HG02588 (cell line): ENCODE results near the gene RNF146.
"Not testable (repeated sequence)": the region's sequence is repeated elsewhere in the genome, so short reads cannot be mapped to it uniquely, and the experiment has no call there.

Experiments
- ATAC-seq: cut with Tn5 transposase; IDR thresholded peaks from one replicate; pipeline ENCODE4 v1.9.1; 2021; ENCODE audit warnings: mild to moderate bottlenecking, moderate library complexity; ENCODE audit not compliant: unreplicated experiment

RNF146 gene

DNA sequence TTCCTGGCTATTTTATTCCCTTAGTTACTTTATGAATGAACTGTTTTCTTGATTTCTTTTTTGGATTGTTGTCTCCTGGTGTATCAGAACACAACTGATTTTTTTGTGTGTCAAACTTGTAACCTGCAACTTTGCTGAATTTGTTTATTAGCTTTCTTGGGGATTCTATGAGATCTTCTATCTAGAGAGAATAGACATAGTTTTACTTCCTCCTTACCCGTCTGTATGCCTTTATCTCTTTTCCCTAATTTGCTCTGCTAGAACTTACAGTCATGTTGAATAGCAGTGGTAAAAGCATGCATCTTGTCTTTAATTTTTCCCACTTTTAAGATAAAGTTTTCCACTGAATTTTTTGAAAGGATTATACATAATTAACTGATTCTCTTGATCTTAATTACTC is 13.2 kb downstream of the RNF146 start:
- ATAC-seq, result no peak

DNA sequence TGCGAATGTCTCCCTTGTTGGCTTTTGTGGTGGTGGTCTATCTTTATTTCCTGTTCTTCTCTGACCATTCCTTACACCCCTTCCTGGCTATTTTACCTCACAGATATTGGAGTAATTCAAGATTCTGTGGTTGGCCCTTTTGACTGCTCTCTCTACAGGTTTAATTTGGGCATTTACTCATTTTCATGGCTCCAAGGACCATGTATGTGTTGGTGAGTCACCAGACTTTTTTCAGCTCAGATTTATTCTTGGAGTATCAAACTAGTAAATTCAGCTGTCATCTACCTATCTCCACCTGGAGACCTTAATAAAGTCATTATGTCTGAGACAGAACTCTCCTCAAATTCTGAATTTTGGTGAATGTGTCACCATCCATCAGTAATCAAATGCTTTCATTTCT is 15.5 kb downstream of the RNF146 start:
- ATAC-seq, result no peak

DNA sequence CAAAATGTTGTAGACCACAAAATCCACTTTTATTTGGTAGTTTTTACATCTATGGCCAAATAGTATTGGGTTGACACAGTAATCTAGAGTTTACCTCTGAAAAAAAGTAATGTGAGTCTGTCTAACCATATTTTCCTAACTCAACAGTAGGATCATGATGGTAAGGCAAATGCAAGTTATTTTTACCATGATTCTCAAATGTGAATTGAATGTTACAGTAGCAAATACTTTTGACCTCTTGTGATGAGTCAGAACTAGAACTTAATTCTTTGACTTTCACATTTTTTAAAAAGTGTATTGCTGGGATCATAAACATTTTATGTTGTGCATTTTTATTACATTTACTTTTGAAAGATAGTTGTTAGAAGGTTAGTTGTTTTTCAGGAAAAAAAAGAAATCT is 22.0 kb downstream of the RNF146 start:
- ATAC-seq, result no peak

DNA sequence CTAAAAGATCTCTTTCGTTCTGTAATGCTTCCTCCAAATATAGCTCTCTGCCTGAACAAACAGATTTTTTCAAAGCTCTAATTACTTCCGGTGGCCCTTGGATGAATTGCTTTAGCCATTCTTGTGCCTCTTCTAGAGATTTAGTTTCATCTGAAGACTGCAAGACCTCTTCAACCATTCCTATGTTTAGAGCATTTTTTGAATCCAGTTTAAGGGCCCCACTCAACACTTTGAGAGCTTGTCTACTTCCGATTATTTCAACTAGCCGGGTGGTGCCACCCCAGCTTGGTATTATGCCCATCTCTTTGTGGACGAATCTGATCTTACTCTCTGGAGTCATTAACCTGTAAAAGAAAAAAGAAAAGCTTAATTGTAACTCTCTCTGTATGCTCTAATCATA is 23.3 kb downstream of the RNF146 start:
- no peak for ATAC-seq

DNA sequence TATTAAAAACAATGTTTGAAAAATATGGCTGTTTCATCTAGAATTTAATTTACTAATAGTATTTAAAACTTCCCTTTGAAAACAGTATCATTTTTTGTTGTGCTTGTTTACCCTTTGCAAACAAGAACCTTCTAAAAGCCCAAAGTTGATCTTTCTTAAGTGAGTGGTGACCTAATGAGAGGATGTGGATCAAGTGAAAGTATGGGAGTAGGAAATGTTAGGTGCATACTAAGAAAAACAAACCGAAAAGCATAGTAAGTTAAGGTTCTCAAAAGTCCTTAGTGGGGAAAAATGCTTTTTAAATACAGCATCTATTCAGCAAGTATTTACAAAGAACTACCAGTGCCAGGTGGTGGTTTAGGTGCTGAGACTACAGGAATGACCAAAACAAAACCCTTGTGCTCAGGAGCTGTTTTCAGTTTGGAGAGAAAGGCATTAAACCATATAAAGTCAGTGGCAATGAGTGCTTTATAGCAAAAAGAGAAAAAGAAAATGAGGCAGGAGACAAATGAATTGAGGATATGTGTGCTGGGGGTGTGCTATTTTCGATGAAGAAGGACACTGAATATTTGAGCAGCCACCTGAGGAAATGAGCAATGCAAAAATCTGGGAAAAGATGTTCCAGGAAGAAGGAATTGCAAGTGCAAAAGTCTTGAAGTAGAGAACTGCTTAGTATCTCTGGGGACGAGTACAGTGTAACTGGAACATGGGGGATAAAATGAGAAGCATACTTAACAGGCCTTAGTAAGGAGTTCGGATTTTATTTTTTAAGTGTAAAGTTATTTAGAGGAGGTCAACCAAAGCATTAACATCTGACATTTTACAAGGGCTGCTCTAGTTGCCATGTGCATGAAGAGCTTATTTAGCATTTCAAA is 24.0 kb downstream of the RNF146 start:
- peak; percentile 9 for ATAC-seq

DNA sequence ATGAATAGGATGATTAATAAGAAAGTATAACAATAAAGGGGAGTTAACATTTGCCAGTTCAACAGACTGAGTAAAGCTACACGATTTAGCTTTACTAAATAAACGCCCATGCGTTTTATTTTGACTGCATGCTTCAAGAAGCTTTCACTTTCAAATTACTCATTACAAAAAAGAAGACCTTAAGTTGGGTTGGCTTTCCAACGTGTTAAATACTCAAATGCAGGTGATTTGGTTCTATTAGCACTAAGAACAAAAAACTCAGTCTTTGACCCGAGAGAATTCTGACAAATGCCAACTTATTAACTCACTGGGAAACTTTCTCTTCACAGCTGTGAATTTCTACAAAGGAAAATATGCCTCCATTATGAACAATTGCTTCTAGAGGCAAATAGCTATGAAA is 24.8 kb downstream of the RNF146 start:
- peak; percentile 69 for ATAC-seq

DNA sequence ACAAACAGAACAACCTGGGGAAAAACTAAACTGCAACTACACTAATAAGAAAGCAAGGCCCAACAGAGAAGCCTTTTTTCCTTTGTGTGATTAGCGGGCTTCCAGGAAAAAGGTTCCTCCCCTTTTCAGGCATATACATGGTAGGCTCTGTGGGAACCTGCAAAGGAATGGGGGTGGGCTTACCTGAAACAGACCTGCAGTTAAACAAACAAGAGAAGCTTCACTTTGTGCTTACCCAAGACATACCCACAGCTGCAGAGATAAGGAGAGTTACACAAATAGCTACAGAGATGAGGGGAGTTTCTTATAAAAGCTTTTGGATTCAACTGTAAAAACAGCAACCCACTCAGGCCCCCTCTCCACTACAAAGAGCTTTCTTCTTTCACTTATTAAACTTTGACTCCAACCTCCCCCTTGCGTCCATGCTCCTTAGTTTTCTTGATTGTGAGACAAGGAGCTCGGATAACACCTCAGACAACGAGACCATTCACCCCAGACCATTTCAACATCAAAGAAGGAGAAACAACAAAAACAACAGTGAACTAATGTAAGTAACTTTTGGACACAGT is 30.9 kb downstream of the RNF146 start:
- ATAC-seq, result no peak

DNA sequence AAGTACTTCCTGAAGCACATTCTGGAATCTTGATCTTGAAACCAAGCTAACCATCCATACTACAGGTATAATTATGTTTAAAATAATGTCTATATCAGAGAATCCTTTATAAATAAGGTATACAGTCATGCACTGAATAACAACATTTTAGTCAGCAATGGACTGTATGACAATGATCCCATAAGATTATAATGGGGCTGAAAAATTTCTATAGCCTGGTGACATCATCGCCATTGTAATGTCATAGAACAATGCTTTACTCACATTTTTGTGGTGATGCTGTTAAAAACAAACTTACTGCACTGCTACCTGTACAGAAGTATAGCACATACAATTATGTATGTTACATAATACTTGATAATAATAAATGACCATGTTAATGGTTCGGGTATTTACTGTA is 31.8 kb downstream of the RNF146 start:
- no peak for ATAC-seq

DNA sequence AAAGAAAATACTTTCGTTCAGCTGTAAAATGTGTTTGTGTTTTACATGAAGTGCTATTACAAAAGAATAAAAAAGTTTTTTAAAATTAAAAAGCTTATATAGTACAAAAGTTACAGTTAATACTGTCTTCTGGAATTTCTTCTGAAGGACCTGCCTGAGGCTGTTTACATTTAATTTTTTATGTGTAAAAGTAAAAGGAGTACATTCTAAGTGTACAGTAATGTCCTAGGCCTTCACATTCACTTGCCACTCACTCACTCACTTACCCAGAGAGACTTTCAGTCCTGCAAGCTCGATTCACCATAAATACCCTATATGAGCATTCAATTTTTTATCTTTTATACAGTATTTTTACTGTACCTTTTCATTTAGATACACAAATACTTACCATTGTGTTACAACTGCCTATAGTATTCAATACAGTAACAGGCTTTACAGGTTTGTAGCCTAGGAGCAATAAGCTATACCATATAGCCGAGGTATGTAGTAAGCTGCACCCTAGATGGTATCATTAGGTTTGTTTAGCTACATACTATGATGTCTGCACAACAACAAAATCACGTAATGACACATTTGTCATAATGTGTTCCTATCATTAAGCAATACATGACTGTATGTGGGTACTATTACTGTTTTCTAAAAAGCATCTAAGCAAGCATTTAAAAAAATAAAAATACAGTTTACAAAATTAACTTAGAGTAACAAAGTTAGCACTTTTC is 33.0 kb downstream of the RNF146 start:
- no peak for ATAC-seq

DNA sequence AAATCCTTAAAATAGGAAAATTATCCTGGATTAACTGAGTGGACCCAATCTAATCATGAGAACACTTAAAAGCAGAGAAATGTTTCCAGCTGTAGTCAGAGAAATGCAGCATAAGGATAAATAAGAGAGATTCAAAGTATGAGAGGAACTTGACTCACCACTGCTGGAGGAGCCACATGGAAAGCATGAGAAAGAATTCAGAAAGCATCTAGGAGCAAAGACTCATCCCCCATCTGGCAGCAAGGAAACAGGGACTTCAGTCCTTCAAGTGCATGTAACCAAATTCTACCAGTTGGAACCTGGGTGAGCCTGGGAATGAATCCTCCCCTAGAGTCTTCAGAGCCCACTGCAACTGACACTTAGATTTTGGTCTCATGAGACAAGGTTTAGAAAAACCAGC is 33.7 kb downstream of the RNF146 start:
- ATAC-seq, result no peak

DNA sequence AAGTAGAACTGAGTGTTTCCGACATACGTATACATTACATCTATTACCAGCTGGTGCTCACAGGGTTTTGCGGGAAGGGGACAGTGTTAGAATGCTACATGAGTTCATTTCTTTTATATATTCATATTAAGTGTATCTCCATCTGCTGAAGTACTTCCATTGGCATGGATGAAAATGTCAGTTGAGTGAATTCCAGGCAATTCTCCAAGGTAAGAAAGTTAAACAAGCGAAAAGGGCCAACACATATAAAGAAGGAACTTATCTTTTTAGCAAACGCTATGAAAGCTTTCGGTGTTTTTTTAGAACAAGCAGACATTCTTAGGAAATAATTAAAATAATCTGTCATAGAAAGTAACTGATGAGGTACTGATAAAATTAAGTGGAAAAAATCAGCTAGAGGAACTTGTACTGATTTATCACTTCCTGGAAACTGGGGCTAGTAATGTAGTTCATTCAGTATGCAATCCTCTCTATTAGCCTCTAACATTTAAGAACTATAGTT is 34.6 kb downstream of the RNF146 start:
- ATAC-seq, result no peak

DNA sequence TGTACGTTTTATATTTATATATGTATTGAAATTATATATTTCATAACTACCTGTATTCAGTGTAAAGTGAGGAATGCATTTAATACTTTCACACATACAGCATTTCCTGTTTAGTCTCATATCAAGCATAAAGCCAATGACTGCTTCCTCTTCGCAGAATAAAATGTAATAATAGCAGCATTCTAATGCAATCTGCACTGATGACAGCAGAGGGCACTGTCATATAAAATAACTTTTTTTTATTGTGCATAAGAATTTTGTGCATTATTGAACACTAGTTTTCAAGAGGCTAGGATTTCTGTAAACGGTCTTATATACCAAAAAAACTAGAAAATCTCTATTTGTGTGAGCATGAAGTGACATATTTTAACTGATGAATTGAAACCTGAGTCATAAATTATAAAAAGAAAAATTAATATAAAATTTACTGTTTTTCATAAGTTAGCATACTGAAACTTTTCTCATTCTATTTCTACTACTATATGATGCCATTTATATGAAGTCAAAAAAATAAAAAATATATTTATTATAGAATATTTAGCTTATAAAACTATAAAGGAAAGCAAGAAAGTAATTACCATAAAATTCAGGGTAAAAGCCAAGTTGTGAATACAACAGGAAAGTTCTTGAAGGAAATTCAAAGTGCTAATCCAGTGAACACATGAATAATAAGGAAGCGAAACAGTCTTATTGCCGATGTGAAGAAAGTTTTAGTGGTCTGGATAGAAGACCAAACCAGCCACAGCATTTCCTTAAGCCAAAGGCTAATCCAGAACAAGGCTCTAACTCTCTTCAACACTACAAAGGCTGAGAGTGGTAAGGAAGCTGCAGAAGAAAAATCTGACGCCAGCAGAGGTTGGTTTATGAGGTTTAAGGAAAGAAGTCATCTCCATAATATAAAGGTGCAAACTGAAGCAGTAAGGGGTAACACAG is 36.3 kb downstream of the RNF146 start:
- ATAC-seq, result no peak

DNA sequence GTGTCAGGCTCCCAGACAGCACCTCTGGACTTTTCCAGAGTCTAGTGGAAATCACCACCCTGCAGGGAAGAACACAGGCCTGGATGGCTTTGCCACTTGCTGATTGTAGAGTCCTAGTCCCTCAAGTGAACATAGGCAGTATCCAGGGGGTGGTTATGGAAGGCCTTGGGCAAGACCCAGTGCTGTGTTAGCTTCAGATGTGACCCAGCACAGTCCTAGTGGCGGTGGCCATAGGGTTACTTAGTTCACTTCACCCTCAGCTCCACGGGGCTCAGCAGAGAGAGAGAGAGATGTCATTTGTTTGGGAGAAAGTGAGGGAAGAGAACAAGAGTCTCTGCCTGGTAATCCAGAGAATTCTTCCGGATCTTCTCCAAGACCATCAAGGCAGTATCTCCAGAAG is 37.3 kb downstream of the RNF146 start:
- ATAC-seq, result no peak

DNA sequence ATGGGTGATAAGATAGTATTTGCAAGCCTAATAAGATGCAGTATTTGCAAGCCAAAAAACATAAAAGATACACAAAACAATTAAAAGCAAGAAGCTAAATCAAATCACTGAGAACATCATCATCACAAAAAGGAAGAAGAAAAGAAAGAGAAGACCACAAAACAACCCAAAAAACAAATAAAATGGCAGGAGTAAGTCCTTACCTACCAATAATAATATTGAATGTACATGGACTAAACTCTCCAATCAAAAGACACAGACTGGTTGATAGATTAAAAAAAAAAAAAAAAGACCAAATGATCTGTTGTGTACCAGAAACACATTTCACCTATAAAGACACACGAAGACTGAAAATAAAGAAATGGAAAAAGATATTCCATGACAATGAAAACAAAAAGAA is 39.1 kb downstream of the RNF146 start:
- no peak for ATAC-seq

DNA sequence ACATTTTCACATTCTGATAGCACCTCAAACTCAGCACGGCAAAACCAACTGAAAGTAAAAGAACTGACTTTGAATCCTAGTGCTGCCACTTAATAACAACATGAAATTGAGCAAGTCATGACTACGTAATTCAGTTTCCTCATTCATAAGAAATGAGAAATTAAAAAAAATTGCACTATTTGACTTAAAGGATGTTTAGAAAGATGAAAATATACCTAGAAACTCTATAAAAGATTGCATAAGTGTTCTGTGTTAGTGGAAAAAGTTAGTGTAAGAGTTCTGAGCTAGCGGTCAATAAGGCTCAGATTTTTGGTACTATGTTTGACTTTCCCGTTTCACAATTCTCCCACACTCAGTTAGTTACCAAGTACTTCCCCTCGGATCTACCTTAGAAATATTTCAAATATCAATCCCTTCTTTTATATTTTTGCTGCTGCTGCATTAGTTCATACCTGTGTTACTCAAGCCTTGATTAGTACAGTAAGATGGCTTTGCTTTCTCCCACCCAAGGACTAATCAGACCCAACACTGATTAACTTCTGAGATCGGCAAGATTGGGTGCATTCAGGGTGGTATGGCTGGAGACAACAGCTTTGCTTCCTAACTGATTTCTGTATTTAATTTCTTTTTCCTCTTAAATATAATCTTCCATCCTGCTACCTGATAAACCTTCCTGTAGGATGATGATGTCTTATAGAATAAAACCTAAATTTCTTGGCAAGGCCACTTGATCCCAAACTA is 50.9 kb downstream of the RNF146 start:
- ATAC-seq, result no peak

DNA sequence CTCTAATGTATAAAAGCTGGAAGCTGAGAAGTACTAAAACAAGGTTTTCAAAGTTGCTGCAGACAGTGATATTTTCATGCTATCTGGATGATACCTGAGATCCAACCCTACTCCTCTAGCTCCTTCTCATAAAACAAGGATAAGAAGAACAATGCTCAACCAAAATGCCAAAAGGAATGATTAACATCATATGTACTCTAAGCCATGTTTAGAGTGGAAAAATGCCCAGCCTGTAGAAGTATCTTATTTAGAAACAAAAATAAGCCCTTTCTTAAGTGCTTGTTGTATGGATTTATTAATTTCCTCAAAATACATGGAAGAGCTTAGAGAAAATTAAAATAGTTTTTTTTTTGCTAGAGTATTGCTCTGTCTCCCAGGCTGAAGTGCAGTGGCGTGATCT is 53.0 kb downstream of the RNF146 start:
- ATAC-seq, result no peak

DNA sequence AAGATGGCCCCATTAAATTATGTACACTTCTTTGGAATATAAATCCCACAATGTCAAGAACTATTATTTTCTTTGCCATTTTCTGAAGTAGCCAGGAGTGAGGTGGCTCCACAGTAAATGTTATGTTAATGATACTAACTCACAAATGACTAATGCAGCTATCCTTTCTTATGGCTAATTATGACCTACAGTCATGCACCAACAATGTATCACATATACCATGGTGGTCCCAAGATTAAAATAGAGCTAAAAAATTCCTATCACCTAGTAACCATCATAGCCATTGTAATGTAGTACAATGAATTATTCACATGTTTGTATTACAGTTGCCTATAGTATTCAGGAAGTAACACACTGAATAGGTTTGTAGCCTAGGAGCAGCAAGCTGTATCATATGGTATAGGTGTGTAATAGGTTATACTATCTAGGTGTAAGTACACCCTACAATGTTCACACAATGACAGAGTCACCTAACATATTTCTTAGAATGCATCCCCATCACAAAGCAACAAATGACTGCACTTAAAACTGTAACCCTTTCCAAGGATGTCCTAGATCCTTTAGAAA is 61.5 kb downstream of the RNF146 start:
- no peak for ATAC-seq

DNA sequence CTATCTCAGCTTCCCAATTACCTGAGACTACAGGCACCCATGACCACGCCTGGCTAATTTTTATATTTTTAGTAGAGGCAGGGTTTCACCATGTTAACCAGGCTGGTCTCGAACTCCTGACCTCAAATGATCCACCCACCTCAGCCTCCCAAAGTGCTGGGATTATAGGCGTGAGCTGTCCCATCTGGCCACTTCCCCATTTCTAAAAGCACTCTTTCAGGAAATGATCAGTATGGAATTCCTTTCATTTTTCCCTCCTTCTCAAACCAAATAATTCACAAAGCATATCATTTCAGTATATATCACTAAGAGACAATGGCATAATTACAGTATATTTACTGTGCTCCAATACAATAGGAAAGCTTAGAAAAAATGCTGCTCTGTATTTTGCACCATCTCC is 64.6 kb downstream of the RNF146 start:
- ATAC-seq, result not testable (repeated sequence)

DNA sequence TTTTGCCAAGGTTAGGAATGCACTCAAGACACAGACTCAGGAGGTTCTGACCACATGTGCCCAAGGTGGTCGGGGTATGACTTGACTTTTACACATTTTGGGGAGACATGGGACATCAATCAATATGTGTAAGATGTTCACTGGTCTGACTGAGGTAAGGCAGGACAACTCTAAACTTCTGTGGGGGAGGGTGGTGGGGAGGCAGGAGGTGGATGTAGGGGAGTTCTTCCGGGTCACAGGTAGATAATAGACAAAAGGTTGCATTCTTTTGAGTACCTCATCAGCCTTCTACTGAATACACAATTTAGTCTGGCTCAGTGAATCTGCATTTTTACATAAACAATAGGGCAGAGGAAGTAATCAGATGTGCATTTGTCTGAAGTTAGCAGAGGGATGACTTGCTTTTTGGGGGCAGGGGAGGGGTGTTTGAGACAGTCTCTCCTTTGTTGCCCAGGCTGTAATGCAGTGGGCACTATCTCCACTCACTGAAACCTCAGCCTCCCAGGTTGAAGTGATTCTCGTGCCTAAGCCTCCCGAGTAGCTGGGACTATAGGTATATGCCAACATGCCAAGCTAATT is 65.8 kb downstream of the RNF146 start:
- no peak for ATAC-seq
